HG03066 (cell line): Measurements from ENCODE around the gene AKTIP.
"Not testable (repeated sequence)": the region's sequence is repeated elsewhere in the genome, so short reads cannot be mapped to it uniquely, and the experiment has no call there.

Experiments used
- ATAC-seq: cut with Tn5 transposase; IDR thresholded peaks from one replicate; pipeline ENCODE4 v1.9.1; 2021; ENCODE audit warnings: low read depth; ENCODE audit not compliant: unreplicated experiment

The AKTIP gene

DNA sequence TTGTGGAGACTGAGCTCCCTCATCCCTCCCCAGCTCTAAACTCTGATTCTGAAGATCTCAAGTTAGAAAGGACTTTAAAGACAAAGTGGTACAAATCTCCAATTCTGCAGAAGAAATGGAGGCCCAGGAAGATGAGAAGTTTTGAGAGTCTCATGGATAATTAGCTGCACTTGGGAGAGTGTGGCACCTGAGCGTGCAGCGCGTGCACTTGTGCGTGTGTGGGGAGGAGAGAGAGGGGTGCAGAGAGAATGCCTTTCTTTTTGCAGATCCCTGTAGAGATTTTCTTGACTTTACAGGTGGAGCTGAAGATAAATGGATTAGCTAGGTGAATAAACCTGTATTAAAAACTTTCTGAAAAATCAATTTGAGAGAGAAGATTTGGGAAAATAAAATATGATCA is 14.8 kb upstream of the AKTIP start:
- no peak for ATAC-seq

- ATAC-seq: no peak
These were observed 12.8 kb upstream of the AKTIP start for GRCh38 chr16:53515811-53516210.

- no peak for ATAC-seq
These were observed 12.2 kb upstream of the AKTIP start for GRCh38 chr16:53515259-53515658.

DNA sequence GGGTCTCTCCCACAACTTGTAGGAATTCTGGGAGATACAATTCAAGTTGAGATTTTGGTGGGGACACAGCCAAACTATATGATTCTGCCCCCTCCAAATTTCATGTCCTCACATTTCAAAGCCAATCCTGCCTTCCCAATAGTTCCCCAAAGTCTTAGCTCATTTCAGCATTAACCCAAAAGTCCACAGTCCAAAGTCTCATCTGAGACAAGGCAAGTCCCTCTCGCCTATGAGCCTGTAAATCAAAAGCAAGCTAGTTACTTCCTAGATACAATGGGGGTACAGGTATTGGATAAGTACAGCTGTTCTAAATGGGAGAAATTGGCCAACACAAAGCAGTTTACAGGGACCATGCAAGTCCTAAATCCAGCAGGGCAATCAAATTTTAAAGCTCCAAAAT is 9.8 kb upstream of the AKTIP start:
- ATAC-seq: not testable (repeated sequence)

- no peak for ATAC-seq
These were observed 8.6 kb upstream of the AKTIP start for GRCh38 chr16:53511403-53512280.

DNA sequence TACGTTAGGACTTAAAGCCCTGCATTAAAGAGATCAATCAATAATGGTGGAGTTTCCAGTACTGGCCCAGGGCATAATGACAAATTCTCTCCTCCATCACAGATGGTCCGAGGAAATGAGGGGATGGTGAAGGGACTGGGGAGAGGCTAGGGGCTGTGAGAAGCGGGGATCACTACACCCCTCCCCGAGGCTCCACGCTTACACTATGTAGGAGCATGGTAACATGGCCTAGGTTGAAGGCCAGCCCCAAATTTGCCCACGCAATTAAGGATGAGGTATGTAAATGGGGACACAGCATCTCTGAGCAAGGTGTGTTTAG is 8.0 kb upstream of the AKTIP start:
- ATAC-seq: no peak

DNA sequence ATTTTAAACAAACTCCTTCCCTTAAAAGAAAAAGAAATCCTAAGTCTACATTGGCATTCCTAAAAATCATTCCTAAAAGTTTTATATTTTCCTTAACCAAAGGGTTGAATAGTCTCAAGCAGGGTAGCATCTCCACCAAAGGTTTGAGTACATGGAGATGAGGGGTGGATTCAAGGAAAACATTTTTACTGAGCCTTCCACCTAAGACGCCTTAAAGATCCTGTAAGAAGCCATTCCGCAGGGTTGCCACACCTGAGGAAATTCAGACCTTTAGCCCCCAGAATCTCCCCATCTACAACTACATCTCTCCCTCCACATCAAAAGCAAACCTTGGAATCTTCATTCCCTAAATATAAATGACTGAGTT is 7.7 kb upstream of the AKTIP start:
- ATAC-seq: no peak

DNA sequence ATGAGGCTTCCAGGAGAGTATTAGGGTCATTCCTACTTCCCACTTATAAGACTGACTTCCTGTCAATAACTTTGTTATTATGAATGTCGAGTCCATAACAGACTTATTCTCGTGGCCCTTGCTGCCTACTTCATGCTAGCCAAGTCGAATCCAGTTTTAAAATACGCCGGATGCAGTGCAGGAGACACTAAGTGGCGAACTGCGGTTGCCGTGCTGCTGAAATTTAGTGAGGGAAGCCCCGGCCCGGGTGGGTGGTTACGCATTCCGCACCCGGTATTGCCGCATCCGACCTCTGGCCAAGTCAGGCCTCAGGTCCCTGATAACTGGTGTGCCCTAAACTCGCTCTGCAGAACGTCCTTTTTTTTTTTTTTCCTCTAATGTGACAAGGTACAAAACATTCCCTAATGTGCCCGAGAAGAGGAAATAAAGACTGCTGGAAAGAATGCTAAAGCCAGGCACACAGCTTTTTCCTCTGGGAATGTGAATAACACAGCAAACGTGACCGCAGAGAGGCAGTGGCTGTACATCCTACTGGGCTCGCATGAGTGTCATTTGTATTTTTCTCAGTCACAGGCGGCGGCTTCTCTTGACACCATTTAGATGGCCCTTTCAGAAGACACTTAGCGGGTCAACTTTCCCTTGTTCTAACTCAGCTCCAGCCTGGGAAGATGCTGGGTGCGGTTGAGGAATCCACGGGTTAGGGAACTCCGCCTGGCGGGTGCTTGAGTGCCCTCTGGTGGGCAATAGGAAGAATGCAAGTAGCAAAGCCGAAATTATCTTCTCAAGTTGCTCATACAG is 7.1 kb upstream of the AKTIP start:
- no peak for ATAC-seq

DNA sequence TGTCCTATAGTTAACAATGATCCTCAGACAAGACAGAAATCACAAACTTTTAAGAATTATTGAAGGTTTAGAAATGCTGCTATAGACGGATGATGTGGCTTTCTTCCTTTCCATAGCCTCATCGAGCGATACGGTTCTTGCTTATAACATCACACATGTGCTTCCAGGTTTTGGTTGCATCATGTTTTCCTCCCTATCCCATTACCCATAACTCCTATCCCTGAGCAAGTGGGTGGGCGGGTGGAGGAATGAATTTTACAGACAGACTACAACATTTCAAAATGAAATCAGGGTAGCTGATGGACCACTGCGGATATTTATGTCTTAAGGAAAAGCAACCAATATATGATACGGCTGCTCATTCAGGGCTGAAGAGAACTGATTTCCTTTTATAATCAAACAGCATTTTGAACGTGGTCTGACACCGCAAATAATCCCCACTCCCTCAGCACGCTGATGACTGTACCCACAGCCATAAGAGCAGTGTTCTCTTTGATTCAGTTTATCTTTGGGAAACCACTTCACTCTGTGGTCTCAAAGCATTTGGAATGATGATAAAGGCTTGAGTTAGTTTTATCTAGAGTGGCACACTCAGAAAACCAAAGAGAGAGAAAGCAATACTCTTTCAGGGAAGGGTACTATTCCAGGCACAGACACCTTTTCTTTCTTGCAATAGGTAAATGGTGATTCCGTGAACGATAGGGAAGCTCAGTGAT is 4.6 kb upstream of the AKTIP start:
- ATAC-seq: no peak

DNA sequence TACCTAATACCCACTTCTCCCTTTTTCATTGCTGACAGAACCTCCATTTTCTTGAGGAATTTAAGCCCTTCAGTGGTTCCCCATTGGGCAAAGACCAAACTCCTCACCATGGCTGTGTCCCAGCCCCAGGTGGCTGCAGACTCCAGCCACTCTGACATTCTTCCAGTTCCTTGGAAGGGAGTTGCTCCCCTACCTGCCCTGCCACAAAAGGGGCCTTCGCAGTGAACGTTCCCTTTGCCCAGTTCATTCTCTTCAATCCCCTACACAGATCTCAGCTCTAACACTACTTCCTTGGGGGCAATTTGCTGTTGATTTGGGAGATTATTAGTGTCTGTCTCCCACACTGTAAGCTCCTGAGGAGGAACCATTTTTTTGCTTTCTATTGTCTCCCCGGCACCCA is 3.2 kb upstream of the AKTIP start:
- no peak for ATAC-seq

GRCh38 chr16:53504665-53505064 is 1.7 kb upstream of the AKTIP start:
- no peak for ATAC-seq

DNA sequence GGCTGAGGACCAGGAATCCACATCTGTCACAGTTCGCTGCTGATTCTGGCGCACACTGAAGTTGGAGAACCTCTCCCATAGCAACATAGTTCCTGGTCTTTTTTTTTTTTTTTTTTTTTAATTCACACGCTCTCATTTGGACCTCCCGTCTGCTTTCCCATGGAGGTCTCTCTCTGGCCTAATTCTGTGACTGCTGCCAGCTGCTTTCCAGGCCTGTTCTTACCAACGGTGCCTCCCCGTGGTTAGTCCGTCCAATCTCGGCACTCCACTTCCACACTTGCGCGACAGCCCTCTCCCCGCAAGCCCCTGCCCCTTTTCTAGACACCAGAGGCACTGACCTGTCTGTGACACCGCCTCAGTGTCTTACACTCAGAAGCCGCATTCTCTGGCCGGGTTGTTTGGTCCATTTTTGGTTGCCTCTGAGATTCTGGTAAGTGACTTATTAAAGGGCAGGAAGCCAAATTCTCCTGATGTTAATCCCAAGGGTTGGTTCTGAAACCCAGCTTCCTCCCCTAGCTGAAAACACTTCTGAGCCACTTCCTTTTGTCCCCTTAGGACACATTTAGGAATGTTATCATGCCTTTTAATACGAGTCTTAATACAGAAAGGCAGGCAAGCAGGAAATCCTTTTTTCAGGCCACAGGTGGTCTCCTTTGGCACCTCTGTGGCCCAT is 1.1 kb upstream of the AKTIP start:
- ATAC-seq: no peak

DNA sequence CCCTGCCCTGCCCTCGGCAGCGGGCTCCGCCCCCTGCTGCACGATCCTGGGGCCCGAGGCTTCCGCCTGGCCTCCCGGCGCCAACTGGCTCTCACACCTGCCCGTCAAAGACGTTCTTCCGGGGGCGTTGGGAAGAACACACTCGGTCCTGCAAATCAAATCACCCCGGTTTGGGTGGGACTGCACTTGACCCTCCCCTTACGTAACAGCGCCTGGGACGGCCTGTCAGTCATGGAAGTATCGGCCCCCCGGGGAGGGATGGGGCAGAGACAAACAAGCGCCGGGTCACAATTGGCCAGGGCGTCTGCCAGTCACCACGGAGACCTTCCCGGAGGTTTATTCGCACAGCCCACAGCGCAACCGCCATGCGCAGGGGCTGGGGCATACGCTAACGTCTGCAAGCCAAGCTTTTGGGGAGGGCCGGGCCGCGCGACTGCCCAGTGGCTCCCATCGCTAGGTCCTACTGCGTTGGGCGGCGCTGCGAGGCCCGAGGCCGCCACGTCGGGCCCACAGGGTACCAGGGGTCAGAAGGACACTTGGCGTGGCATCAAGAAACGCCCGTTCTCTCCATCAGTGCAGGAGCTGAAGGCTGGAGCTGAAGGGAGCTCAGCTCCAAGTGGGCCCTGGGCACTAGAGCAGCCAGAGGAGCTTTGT is 388 bp upstream of the AKTIP start:
- peak; percentile 92 for ATAC-seq

- ATAC-seq: no peak
These were observed 1.7 kb downstream of the AKTIP start for GRCh38 chr16:53501216-53501859.

GRCh38 chr16:53498984-53499383 is 4.0 kb downstream of the AKTIP start:
- no peak for ATAC-seq

GRCh38 chr16:53495325-53495724 is 7.7 kb downstream of the AKTIP start:
- ATAC-seq: no peak

DNA sequence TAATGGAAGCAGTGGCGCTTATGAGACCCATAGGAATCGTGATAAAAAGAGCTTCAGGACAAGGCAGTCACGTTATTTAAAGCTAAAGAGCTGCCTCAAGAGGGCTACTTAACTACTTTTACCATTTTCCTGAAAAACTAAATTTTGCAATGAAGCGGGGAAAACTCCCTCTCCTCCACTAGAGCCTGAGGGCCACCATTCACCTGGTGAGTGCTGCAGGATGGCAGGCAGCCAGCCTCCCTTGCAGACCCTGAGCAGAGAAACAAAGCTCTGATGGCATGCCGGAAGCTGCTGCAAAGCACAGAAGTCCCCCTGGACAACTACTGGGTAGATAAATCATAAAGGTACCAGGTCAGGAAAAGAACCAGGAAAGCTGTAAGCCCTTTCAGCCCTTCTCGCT is 8.4 kb downstream of the AKTIP start:
- ATAC-seq: no peak

- ATAC-seq: no peak
These were observed 10.5 kb downstream of the AKTIP start for GRCh38 chr16:53492503-53492902.

DNA sequence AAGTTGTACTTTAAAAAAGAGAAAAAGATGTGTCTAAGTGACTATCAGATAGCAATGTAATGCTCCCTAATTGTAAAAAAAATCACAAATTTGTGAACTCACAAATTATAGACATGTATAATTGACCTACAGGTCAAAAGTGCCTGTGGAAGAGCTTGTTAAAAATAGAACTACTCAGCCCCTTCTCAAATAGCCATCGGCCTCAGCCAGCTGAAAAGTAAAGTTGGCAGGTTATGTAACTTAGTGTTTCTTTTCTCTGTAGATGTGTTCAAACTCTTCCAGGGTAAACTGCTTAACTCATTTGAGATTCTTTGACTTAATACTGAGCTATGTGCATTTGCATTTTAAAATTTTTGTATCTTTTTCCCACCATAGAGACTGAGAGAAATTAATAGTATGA is 13.3 kb downstream of the AKTIP start:
- no peak for ATAC-seq

DNA sequence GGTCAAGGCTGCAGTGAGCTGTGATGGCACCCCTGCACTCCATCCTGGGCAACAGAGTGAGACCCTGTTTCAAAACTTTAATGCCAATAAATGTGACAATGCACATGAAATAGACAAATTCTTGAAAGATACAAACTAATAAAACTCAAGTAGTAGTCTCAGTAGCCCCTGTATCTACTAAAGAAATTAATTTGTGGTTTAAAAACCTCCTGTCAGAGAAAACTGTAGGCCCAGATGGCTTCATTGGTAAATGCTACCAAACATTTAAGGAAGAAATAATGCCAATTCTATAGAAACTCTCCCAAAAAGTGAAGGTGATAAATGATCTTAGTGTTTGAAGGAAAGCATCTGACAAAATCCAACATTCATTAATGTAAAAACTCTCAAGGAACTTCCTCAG is 16.8 kb downstream of the AKTIP start:
- ATAC-seq: no peak
